Islet precursor cell (in vitro differentiated cells): ENCODE results near the gene TXNRD2.
A peak's percentile ranks its signal among the peaks of the same experiment; 100 is the strongest.
"Not testable (repeated sequence)": the region's sequence is repeated elsewhere in the genome, so short reads cannot be mapped to it uniquely, and the experiment has no call there.

Experiments
- DNase-seq: peaks from one replicate; pipeline ENCODE4 v3.0.0-alpha.2; 2018

The TXNRD2 gene

DNA sequence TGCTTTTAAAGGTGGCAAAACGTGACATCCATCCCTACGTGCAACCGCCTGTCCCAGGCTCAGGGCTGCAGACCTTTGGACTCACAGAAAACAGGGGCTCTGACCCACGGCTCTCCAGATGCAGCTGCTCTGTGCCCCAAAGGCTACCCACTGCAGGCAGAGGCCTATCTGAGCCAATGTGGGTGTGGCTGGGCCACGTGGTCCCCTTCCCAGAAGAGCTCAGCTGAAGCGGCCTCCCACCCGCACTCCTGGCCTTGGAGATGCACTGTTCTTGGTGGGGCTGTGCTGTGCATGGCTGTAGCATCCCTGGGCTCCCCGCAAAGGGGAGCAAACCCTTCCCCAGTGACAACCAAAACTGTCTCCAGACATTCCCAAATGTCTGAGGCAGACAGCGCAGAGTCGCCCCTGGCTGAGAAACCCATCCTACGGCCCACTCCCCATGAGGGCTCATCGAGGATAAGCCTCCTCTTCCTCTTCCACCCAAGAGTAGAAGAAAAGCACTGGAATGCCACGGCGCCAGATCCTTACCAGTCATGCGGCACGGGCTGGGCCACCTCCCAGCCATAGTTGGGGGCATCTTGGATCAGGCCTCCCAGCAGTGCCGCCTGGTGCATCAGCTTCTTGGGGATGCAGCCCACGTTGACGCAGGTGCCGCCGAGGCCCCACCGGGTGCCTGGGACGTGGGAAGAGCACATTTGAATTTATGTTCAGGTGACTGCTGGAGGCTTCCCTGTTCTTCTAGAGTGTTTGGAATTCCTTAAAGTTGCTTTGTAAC lies 23.1 kb downstream of the TXNRD2 start:
- no peak for DNase-seq

DNA sequence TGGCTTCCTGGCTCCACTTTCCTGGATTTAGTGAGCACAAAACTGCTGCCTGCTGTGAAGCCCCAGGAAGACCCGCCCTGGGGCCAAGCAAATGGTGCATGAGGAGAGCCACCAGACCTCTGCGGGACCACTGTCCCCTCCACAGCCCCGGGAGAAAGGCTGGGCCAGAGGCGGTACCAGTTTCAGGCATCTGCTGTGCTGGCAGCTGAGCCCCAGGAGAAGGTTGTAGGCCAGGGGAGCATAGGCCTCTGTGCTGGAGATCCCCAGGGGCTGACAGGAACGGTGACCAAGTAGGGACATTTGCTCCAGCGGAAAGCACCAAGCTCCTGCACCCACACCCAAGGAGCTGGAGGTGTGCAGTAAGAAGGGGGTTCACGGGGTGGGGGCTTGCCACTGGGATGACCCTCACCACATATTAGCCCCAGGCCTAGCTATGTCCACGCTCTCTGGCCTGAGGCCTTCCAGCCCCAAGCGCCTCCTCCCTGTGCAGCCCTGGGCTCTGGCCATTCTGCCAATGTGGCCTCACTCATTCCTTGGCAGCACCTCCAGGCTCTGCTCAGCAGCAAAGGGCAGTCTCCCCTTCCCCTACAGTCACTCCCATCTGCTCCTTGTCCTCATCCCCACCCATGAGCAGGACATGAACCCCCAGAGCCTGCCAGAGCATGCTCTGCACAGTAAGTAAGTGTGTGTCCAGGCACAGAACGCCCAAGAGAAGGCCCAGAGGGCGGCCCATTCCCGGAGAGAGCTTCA lies 24.1 kb downstream of the TXNRD2 start:
- DNase-seq, result peak; percentile 47

DNA sequence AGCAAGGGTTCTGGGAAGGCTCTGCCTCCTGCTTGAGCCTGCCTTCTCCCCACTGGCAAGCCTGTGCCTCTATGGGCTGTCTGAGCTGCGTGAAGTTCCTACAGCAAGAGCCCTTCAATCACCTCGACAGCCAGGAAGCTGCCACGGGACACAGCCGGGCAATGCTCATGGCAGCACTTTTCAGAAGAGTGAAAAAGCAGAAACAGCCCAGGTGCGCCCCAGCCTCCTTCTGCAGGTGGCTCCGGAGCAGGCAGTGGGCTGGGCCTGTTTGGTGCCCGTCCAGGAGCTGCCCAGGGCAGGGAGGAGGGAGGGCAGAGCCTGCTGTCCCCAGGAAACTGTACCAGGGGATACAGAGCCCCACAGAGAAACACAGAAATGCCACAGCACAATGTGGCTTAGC lies 24.7 kb downstream of the TXNRD2 start:
- peak; percentile 42 for DNase-seq

DNA sequence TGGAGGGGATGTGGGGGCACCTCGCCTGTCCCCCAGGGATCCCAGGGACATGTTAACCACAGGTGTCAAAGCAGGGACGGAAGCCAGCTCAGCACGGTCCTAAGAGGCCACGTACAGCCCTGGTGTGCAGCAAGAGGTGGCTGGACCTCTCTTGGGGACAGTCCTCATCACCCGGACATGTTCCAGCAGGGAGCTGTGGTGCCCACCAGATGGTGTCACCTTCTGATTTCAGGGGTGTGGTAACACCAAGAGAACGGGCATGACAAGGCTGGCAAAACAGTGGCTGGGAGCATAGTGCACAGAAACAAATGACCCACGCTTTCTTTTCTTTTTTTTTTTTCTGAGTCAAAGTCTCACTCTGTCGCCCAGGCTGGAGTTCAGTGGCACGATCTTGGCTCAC lies 25.6 kb downstream of the TXNRD2 start:
- no peak for DNase-seq

DNA sequence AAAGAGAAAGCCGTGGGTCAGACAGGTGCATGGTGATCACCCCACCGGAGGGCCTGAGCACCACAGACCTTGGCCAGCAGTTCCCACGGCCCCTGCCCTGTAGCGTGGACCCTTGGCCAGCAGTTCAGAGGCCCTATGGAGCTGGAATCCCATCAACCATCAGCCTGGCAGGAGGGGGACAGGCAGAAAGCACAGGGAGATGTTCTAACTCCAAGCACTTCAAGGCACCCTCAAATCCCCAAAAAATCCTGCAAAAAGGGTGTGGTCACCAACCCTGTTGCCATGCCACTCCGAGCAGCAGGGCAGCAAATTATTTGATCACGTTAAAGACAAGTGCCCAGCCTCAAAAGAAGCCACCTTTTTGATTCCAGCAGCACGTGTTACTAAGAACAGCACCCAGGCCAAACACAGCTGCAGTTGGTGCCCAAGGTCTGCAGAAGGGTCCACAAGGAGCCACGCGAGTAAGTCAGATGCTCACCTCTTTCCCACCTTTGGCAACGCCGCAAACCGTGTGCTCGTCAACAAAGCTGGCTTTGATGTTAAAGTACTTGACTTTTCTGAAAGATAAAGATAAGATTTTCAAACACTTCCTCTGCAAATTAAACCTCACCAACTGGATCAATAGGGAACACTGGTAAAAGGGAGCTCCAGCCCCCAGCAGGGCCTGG lies 26.2 kb downstream of the TXNRD2 start:
- DNase-seq, result no peak

DNA sequence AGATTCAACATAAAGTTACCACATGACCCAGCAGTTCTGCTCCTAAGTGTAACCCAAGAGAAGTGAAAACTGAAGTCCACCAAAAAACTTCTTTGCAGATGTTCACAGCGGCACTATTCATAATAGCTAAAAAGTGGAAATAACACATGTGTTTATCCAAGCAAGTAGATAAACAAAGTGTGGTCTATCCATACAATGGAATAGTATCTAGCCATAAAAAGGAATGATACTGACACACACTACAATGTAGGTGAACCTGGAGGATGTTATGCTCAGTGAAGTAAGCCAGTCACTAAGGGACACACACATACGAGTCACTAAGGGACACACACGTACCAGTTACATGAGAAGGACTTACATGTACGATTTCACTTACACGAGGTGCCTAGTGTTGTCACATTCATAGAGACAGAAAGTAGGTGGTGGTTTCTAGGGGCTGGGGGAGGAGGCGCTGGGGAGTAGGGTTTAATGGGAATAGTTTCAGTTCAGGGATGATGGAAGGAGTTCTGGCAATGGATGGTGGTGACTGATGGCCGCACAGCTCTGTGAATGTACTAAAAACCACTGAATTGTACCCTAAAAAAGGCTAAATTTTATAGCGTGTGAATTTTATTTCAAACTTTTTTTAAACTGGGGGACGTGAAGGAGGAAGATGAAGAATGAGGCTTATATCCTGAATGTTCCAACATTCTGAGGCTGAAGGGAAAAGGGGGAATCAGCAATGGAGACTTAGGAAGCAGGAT lies 27.2 kb downstream of the TXNRD2 start:
- no peak for DNase-seq

DNA sequence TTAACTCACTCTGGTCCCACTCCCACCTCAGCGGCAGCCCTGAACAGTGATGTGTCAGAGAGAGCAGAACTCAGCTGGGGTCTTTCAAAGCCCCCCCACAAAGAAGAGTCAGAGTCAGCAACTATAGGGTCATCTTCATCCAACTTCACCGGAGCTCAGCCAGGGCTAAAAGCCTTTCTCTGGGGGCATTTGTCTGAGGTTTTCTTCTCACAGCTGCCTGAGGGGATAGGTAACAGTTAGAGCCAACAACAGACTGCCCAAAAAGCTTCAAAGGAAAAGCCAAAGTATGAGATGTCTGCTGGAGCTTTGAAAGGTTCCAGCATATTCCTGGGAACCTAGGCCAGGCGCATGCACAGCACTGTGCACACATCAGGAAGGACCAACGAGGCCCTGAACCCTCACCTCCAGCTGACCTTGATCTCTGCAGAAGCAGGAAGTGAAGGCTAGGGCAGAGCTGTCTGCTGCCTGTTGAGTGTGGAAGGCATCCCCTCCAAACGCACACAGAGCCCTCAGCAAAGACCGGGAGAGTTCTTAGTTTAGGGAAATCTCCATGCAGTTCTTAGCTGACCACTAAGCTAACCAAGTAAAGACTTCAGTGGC lies 28.2 kb downstream of the TXNRD2 start:
- no peak for DNase-seq

DNA sequence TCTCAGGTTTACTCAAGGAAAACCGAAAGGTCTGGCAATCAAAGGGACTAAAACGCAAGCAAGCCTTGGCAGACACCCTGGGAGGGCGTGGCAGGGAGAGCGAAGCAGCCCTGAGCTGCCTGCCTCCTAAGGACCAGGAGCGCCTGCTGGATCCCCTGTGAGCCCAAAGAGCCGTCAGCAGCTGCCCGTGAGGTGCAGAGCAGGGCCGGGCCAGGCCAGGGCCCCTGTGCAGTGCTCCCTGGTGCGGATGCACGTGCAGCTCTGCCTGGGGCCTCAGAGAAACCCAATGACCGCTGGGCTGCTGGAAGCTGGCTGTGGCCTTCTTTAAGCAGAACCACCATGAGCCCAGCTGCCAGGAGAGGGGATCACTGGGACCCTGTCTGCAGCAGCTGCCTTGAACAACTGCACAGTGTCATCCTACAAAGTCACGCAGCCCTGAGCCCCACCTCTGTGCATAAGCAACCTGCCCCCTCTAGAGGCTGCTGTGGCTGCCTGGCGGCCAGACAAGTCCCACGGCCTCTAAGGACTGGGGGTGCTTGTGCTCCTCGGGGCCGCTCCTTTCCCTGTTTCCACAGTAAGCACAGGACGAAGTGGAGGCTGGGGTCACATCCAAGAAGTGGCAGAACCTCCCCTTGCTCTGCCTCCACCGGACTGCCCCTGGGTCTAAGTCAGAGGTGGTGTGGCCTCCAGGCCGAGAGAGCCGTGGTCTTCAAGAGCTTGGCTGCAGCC lies 29.2 kb downstream of the TXNRD2 start:
- peak; percentile 69 for DNase-seq

DNA sequence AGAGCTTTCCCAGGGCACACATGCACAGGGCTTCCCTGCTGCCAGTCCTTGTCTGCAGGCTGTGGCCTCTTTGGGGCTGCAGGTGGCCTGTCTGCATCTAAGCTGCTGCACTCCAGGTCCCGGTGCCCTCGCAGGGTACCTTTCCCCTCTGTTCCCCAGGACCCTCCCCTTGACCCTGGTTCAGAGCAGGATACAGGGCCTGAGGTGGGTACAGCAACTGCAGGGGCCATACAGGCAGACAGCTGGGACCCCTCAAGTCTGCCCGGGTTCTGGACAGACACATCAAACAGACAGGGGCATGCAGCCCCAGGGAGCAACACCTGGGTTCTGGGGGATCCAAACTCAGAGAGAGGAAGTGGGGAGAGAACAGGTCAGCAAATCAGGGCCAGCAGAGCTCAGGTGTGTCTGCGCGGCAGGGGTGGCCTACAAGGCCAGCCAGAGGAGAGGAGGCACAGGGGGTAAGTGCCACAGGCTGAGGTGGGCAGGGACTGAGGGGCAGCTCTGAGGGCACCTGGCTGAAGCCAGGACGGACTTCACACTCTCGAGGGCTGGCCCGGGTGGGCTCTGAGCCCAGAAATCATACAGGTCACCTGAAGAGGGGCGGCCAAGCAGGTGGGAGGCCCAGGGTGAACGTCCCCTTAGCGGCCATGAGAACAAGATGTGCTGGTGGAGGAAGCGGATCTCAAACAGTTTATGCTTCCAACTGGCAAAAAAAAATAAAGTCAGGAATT lies 29.9 kb downstream of the TXNRD2 start:
- no peak for DNase-seq

DNA sequence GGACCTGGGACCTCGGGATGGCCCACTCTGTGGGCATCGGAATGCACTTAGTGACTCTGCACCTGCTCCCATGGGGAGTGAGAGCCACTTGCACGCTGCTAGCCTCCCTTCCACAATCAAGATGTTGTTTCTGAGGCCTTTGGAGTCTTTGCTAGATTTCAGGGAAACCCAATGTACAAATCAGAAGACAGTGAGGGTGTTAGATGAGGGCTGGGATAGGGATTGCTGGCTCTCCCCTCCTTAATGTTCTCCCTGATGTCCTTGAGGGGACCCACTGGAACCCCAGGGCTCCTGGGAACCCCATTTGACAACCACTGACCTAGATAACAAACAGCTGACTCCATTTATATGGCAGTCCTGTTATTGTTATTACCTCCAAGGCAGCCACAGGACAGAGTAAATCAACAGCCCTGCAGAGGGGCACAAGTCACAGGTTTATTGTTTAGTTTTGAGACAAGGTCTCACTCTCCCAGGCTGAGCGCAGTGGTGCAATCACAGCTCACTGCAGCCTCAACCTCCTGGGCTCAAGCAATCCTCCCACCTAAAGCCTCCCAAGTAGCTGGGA lies 31.4 kb downstream of the TXNRD2 start:
- DNase-seq, result no peak

DNA sequence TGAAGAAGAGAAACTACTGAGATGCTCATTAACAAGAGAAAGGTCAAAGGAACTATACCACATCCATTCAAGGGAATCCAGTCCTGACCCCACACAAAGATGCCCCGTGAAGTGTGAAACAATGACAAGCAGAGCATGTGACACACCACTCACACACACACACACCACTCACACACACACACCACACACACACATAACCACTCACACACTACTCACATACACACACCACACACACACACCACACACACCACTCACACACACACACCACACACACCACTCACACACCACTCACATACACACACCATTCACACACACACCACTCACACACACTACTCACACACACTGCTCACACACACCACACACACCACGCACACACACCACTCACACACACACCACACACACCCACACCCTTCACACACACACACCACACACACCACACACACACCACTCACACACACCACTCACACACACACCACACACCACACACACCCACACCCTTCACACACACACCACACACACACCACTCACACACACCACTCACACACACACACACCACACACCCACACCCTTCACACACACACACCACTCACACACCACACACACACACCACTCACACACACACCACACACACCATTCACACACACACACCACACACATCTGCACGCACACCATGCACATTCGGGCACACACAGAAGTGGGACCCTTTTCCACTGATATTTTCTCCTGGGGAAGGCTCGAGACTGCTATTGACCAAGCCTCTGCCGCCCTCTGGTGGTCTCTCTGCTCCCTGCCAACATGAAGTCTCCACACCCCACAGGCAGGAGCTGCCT lies 32.1 kb downstream of the TXNRD2 start:
- DNase-seq, result peak; percentile 91

DNA sequence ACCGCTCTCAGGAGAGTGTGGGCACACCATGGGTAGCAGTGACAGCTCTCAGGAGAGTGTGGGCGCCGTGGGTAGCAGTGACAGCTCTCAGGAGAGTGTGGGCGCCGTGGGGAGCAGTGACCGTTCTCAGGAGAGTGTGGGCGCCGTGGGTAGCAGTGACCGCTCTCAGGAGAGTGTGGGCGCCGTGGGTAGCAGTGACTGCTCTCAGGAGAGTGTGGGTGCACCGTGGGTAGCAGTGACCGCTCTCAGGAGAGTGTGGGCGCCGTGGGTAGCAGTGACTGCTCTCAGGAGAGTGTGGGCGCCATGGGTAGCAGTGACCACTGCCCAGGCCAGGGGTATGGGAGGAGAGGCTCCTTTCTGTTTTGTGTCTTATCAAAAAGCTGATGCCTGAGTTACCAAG lies 33.7 kb downstream of the TXNRD2 start:
- not testable (repeated sequence) for DNase-seq

DNA sequence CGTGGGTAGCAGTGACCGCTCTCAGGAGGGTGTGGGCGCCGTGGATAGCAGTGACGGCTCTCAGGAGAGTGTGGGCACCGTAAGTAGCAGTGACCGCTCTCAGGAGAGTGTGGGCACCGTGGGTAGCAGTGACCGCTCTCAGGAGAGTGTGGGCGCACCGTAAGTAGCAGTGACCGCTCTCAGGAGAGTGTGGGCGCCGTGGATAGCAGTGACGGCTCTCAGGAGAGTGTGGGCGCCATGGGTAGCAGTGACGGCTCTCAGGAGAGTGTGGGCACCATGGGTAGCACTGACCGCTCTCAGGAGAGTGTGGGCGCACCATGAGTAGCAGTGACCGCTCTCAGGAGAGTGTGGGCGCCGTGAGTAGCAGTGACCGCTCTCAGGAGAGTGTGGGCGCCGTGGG lies 34.8 kb downstream of the TXNRD2 start:
- DNase-seq, result not testable (repeated sequence)

DNA sequence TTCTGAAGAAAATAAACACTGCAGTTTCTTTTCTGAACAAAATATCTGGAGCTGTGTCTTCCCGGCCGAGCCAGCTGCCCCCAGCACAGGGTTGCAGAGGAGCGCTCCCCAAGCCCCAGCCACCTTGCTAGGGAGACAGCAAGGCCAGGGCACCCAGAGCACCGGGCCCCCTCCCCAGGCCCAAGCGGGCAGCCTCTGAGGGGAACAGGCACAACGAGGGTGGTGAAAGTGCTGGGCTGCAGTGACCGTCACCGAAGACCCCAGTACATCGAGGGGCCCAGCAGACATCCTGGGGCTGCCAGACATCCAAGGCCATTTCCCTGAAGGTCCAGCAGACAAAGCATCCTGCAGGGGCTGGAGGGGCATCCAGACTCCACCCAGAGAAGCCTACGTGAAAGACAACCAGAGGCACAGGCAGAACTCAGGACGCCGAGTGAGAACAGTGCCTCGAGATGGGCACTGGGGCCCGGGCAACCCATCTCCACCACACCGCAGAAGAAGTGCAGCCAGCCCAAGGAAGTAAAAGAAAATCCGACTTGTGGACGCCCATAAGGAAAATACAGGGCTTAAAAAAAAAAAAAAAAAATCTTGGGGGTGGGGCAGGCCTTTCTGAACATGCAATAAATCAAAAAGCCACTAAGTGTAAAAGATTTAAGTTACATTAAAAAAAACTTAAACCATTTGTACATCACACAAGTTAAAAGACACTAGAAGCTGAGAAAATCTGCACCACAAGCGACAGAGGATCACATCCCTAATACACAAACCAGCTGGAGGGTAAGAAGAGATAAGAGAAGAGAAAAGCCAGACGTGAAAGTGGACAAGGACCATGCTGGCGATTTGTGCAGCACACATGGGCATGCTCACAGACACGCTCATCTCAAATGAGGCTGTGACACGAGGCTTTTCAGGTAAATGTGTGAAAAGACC lies 36.0 kb downstream of the TXNRD2 start:
- no peak for DNase-seq

DNA sequence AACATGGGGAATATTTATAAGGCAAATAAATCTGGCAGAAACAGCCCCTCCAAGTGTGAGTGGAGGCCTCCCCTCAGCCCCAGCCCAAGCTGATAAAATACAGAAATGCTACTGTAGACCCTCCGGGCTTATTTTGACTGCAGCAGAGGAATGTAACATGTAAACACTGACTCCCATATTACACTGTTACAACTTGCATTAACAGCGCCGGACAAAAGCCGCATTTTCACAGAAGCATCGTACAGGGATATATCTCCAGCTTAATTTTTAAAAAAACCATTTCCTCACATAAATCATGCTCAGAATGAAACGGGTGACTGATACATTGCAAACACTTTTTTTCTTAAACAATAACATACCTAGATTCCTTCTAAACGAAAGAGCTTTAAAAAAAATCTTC lies 36.7 kb downstream of the TXNRD2 start:
- DNase-seq, result no peak

DNA sequence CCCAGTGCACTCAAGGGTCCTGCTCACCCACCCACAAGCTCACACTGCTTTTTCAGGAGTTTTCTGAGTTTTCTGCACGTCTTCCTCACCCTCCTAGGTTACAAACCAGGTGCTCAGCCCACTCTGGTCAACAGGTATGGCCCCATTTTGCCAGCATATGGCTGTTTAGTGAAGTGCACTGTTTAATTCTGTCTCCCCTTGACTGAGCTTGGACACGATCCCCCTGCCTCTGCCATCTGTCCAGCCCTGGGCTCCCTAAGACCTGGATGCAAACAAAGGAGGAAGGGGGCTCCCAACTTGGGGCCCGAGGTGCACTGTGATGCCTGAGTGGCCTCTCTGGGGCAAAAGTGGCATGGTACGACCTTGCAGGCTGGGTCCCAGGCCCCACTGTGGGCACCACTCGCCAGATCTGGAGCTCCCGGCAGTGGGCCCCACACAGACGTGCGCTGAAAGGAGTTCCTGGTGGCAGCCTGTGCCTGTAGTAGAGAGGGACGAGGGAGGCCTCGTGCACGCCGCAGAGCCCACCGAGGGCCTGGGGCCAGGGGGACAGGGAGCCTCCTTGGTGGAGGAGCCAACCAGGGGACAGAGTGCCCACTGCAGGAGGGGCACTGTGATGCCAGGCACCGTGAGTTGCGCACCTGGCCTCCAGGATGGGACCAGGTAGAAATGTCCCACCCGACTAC lies 37.3 kb downstream of the TXNRD2 start:
- no peak for DNase-seq

DNA sequence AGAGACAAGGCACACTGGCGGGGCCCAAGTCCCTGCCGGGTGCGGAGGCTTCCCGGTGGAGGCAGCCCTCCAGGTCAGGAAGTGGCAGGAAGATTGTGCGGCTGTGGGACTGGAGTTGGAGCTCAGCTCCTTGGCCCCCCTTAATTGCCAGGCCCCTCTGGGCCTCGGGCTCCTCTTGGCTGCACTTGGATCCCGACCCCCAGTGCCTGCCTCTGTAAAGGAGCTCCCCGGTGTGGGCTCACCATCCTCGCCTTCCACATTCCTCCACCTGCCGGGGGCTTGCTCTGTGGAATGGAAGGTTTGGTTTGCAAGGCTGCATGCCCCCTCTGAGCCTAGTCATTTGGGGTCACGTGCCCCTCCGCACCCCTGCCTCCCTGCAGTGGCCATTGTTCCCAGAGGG lies 38.1 kb downstream of the TXNRD2 start:
- DNase-seq, result no peak

DNA sequence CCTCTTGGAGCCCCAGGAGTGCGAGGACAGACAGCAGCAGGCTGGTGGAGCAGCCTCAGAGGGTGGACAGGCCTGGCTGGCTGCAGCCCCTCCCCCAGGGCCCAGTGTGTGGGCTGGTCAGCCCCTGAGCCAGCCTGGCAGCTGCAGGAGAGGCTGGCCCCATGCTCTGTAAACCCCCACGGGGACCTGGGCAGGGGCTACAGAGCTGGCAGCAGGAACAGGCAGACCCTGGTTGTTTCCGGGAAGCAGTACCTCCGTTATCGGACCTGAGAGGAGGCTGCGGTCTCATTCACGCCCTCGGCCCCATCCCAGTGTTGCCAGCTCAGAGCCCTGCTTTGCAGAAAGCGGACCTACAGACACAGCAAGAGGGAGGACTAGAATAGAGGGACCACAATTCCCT lies 38.6 kb downstream of the TXNRD2 start:
- DNase-seq, result peak; percentile 77
